ENCODE data around the gene ACSL1.

GRCh38 chr4:184771416-184771815 lies 54.4 kb downstream of the ACSL1 start:
- TF ChIP-seq, protein P1, sequence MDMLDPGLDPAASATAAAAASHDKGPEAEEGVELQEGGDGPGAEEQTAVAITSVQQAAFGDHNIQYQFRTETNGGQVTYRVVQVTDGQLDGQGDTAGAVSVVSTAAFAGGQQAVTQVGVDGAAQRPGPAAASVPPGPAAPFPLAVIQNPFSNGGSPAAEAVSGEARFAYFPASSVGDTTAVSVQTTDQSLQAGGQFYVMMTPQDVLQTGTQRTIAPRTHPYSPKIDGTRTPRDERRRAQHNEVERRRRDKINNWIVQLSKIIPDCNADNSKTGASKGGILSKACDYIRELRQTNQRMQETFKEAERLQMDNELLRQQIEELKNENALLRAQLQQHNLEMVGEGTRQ (IDR thresholded peaks at IDR 0.05; ENCODE audit: low read length), result no peak
- TF ChIP-seq, protein P2, sequence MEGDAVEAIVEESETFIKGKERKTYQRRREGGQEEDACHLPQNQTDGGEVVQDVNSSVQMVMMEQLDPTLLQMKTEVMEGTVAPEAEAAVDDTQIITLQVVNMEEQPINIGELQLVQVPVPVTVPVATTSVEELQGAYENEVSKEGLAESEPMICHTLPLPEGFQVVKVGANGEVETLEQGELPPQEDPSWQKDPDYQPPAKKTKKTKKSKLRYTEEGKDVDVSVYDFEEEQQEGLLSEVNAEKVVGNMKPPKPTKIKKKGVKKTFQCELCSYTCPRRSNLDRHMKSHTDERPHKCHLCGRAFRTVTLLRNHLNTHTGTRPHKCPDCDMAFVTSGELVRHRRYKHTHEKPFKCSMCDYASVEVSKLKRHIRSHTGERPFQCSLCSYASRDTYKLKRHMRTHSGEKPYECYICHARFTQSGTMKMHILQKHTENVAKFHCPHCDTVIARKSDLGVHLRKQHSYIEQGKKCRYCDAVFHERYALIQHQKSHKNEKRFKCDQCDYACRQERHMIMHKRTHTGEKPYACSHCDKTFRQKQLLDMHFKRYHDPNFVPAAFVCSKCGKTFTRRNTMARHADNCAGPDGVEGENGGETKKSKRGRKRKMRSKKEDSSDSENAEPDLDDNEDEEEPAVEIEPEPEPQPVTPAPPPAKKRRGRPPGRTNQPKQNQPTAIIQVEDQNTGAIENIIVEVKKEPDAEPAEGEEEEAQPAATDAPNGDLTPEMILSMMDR (IDR thresholded peaks at IDR 0.05; ENCODE audit: control extremely low read depth in 1 of 3, insufficient read depth in 1 of 3, low read depth in 1 of 3, low read length in 3 of 3), result no peak
- TF ChIP-seq SP1 (IDR thresholded peaks at IDR 0.05; ENCODE audit: low read depth, low read length) (no peak), RAD21 (IDR thresholded peaks at IDR 0.05 in 1 of 2, conservative IDR thresholded peaks at IDR 0.05 in 1 of 2; ENCODE audit: low read depth in 2 of 2, low read length in 2 of 2) (no peak), KDM5A (IDR thresholded peaks at IDR 0.05; ENCODE audit: low read length) (no peak)

Data from H1 (cell line).